GM12801 (cell line): Measurements from ENCODE around the gene ANKRD42.

Source experiments
- CTCF ChIP-seq: IDR thresholded peaks from one replicate; pipeline ENCODE4 v1.5.1; 2011; ENCODE audit warnings: control low read depth; ENCODE audit not compliant: insufficient read length; ENCODE audit errors: extremely low read depth

The ANKRD42 gene

GRCh38 chr11:83156144-83156995 lies 37.1 kb upstream of the ANKRD42 start:
- TF ChIP-seq CTCF, result no peak

- TF ChIP-seq CTCF, result no peak
These were observed 36.4 kb upstream of the ANKRD42 start, which contains the start of gene PCF11 for GRCh38 chr11:83156996-83157593. Gene PCF11 (plus strand): TSS chr11:83157131. CDS start chr11:83157440, 309 bp downstream.

GRCh38 chr11:83157594-83158356 lies 35.7 kb upstream of the ANKRD42 start:
- no peak for TF ChIP-seq CTCF

GRCh38 chr11:83158357-83158786 lies 35.1 kb upstream of the ANKRD42 start:
- no peak for TF ChIP-seq CTCF

- TF ChIP-seq CTCF, result no peak
These were observed 34.3 kb upstream of the ANKRD42 start for GRCh38 chr11:83158965-83159901.

- no peak for TF ChIP-seq CTCF
These were observed 33.3 kb upstream of the ANKRD42 start for GRCh38 chr11:83159902-83160865.
